Stomach (tissue), 4 donors: ENCODE results near the gene MAST4.

Source experiments
- POLR2A ChIP-seq, 4 donors: fragments of 450-650 bp; IDR thresholded peaks; one replicate each; pipeline ENCODE4 v1.6.1; 2016; ENCODE audit warnings: antibody characterized with exemption in 4 of 4, control low read depth in 2 of 4, mild to moderate bottlenecking in 1 of 4, moderate library complexity in 1 of 4
- TF ChIP-seq, protein P1 (sequence below), 7 experiments: fragments of 450-650 bp in 4 of 7; fragments of 200-600 bp in 3 of 7; sonication (generic) in 3 of 7; IDR thresholded peaks; one replicate each; pipeline ENCODE4 v1.5.1; 2016 to 2019; ENCODE audit warnings: antibody characterized with exemption in 7 of 7, control low read depth in 2 of 7, mild to moderate bottlenecking in 1 of 7

- TF ChIP-seq, protein P1, sequence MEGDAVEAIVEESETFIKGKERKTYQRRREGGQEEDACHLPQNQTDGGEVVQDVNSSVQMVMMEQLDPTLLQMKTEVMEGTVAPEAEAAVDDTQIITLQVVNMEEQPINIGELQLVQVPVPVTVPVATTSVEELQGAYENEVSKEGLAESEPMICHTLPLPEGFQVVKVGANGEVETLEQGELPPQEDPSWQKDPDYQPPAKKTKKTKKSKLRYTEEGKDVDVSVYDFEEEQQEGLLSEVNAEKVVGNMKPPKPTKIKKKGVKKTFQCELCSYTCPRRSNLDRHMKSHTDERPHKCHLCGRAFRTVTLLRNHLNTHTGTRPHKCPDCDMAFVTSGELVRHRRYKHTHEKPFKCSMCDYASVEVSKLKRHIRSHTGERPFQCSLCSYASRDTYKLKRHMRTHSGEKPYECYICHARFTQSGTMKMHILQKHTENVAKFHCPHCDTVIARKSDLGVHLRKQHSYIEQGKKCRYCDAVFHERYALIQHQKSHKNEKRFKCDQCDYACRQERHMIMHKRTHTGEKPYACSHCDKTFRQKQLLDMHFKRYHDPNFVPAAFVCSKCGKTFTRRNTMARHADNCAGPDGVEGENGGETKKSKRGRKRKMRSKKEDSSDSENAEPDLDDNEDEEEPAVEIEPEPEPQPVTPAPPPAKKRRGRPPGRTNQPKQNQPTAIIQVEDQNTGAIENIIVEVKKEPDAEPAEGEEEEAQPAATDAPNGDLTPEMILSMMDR (IDR thresholded peaks at IDR 0.05): no peak
- no peak for TF ChIP-seq POLR2A (IDR thresholded peaks at IDR 0.05)
Measured at GRCh38 chr5:67000794-67001475, 404.7 kb downstream of the MAST4 start.
